ENCODE measurements around the gene GLYATL3.
"Not testable (repeated sequence)": the region's sequence is repeated elsewhere in the genome, so short reads cannot be mapped to it uniquely, and the experiment has no call there.

Gene GLYATL3

GRCh38 chr6:49499623-49500022, at the start of gene GLYATL3:
Gene GLYATL3 (plus strand): TSS chr6:49499923. CDS start chr6:49511991, 12,068 bp downstream.
- DNase-seq = no peak

GRCh38 chr6:49453221-49453620, 46.5 kb upstream of the GLYATL3 start:
- no peak for DNase-seq

- no peak for DNase-seq
These were observed 44.7 kb upstream of the GLYATL3 start for GRCh38 chr6:49454787-49455709.

GRCh38 chr6:49457771-49458170, 42.0 kb upstream of the GLYATL3 start:
- DNase-seq = no peak

GRCh38 chr6:49462071-49462470, 37.7 kb upstream of the GLYATL3 start:
- DNase-seq = no peak

- no peak for DNase-seq
These were observed 37.2 kb upstream of the GLYATL3 start for GRCh38 chr6:49462599-49462926.

GRCh38 chr6:49462927-49463611, 36.7 kb upstream of the GLYATL3 start, which contains the start of the genes CENPQ and MMUT:
Gene CENPQ (plus strand): TSS chr6:49463370. CDS start chr6:49470177, 6,807 bp downstream.
Gene MMUT (minus strand): TSS chr6:49463253. CDS start chr6:49459466, 3,787 bp downstream.
- DNase-seq = peak; percentile 93

- DNase-seq = no peak
These were observed 36.1 kb upstream of the GLYATL3 start for GRCh38 chr6:49463612-49463967.

- no peak for DNase-seq
These were observed 35.0 kb upstream of the GLYATL3 start for GRCh38 chr6:49464691-49465090.

- no peak for DNase-seq
These were observed 31.7 kb upstream of the GLYATL3 start for GRCh38 chr6:49468042-49468441.

GRCh38 chr6:49476564-49476963, 23.2 kb upstream of the GLYATL3 start:
- DNase-seq = not testable (repeated sequence)

- no peak for DNase-seq
These were observed 20.3 kb upstream of the GLYATL3 start for GRCh38 chr6:49479308-49479970.

GRCh38 chr6:49481846-49482245, 17.9 kb upstream of the GLYATL3 start:
- DNase-seq = not testable (repeated sequence)

- DNase-seq = not testable (repeated sequence)
These were observed 16.3 kb upstream of the GLYATL3 start for GRCh38 chr6:49483380-49483779.

- no peak for DNase-seq
These were observed 9.1 kb upstream of the GLYATL3 start for GRCh38 chr6:49490633-49491032.

GRCh38 chr6:49497304-49497703, 2.4 kb upstream of the GLYATL3 start:
- no peak for DNase-seq

GRCh38 chr6:49499126-49499525, 597 bp upstream of the GLYATL3 start:
- no peak for DNase-seq

- no peak for DNase-seq
These were observed 4.9 kb downstream of the GLYATL3 start for GRCh38 chr6:49504666-49505065.

GRCh38 chr6:49506569-49507111, 6.9 kb downstream of the GLYATL3 start:
- no peak for DNase-seq

- no peak for DNase-seq
These were observed 9.6 kb downstream of the GLYATL3 start for GRCh38 chr6:49509342-49509741.

- no peak for DNase-seq
These were observed 13.6 kb downstream of the GLYATL3 start for GRCh38 chr6:49513153-49513989.
